Parathyroid adenoma (tissue), 2 donors: ENCODE results near the gene BICDL1.

ENCODE experiments used
- H2AFZ ChIP-seq: fragments of 300-600 bp; sonication (generic); one replicate; pipeline ENCODE4 v1.7.0; 2017; ENCODE audit warnings: antibody characterized with exemption, mild to moderate bottlenecking
- H3K27ac ChIP-seq: fragments of 300-600 bp; sonication (generic); one replicate; pipeline ENCODE4 v1.7.0; 2017
- H3K27me3 ChIP-seq: fragments of 300-600 bp; sonication (generic); one replicate; pipeline ENCODE4 v1.7.0; 2017; ENCODE audit warnings: low read length; ENCODE audit not compliant: control insufficient read depth, insufficient read depth
- H3K36me3 ChIP-seq: fragments of 300-600 bp; sonication (generic); one replicate; pipeline ENCODE4 v1.7.0; 2017; ENCODE audit warnings: low read length; ENCODE audit not compliant: control insufficient read depth, insufficient read depth
- H3K4me1 ChIP-seq: fragments of 300-600 bp; sonication (generic); one replicate; pipeline ENCODE4 v1.7.0; 2017; ENCODE audit warnings: control low read depth
- H3K4me2 ChIP-seq: fragments of 300-600 bp; sonication (generic); one replicate; pipeline ENCODE4 v1.7.0; 2017; ENCODE audit warnings: low read length
- H3K4me3 ChIP-seq: fragments of 300-600 bp; sonication (generic); one replicate; pipeline ENCODE4 v1.7.0; 2017; ENCODE audit warnings: low read depth, low read length
- H3K79me2 ChIP-seq: fragments of 300-600 bp; sonication (generic); one replicate; pipeline ENCODE4 v1.7.0; 2017; ENCODE audit warnings: control low read depth
- H3K9ac ChIP-seq: fragments of 300-600 bp; sonication (generic); one replicate; pipeline ENCODE4 v1.7.0; 2017; ENCODE audit warnings: mild to moderate bottlenecking
- H3K9me3 ChIP-seq: fragments of 300-600 bp; sonication (generic); one replicate; pipeline ENCODE4 v1.7.0; 2017; ENCODE audit warnings: low read length; ENCODE audit not compliant: control insufficient read depth
- CTCF ChIP-seq: fragments of 300-600 bp; sonication (generic); IDR thresholded peaks from one replicate; pipeline ENCODE4 v1.7.0; 2017; ENCODE audit warnings: antibody characterized with exemption, mild to moderate bottlenecking
- donor health status: primary hyperparathyroidism.

The BICDL1 gene

GRCh38 chr12:119989731-119990381 is 820 bp downstream of the BICDL1 start:
- Histone ChIP-seq H3K27me3 (no peaks in the 10 kb centered on the region), H3K36me3 (no peaks in the 10 kb centered on the region), H3K9ac (no peak overlapping the region), H3K4me2 (peak overlapping the region; percentile 71), H3K27ac (peak overlapping the region; percentile 63), H3K4me1 (peaks cover 7% of the 10 kb centered on the region), H3K9me3 (no peaks in the 10 kb centered on the region), H2AFZ (peak overlapping the region; percentile 83), H3K79me2 (no peaks in the 10 kb centered on the region), H3K4me3 (peak overlapping the region; percentile 45)
- no peak for TF ChIP-seq CTCF

- Histone ChIP-seq H3K9ac (no peak overlapping the region), H3K4me2 (peak overlapping the region; percentile 71), H3K9me3 (no peaks in the 10 kb centered on the region), H3K4me3 (no peak overlapping the region), H3K36me3 (no peaks in the 10 kb centered on the region), H3K27ac (peak overlapping the region; percentile 63), H2AFZ (peak overlapping the region; percentile 83), H3K27me3 (no peaks in the 10 kb centered on the region), H3K4me1 (peaks cover 7% of the 10 kb centered on the region), H3K79me2 (no peaks in the 10 kb centered on the region)
- no peak for TF ChIP-seq CTCF
These were observed 1.4 kb downstream of the BICDL1 start for GRCh38 chr12:119990382-119990874.

- Histone ChIP-seq H3K4me3 (no peak overlapping the region), H3K9me3 (no peaks in the 10 kb centered on the region), H3K4me1 (peaks cover 7% of the 10 kb centered on the region), H3K27me3 (no peaks in the 10 kb centered on the region), H2AFZ (no peak overlapping the region), H3K4me2 (no peak overlapping the region), H3K27ac (no peak overlapping the region), H3K9ac (no peak overlapping the region), H3K79me2 (peaks cover under 1% of the 10 kb centered on the region), H3K36me3 (no peaks in the 10 kb centered on the region)
- no peak for TF ChIP-seq CTCF
These were observed 3.2 kb downstream of the BICDL1 start for GRCh38 chr12:119992129-119992705.

DNA sequence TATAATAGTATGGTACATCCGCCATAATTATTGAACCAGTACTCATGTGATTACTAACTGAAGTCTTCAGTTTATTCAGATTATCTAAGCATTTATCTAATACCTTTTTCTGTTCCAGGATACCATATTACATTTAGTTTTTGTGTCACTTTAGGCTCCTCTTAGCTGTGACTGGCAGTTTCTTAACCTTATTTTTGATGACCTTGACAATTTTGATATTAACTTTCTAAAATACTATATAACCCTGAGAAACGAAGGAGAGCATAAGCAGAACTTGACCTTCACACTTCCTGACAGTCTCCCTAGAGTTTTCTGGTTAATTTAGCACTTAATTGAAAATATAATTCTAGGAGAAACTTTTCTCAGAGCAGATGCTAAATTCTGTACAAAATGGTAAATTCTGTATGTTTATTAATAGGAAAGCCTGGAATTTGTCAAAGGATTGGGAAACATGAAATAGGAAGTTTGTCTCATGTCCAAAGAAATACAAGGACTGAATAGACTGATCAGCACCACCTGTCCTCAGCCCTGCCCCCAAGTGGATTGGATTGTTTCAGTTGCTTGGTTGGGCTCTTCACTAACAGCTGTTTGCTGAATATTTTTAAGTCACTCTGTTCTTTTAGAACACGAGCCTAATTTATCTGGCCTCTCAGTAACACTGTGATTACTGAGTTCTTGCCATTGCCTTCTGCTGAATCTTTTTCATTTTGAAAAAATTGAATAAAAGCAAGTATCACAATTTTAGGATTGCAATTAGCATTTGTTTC is 6.0 kb downstream of the BICDL1 start:
- Histone ChIP-seq H3K27ac (no peak overlapping the region), H3K27me3 (no peaks in the 10 kb centered on the region), H3K4me1 (peaks cover 4% of the 10 kb centered on the region), H3K4me3 (no peak overlapping the region), H3K36me3 (no peaks in the 10 kb centered on the region), H3K4me2 (no peak overlapping the region), H3K79me2 (peaks cover 3% of the 10 kb centered on the region), H3K9me3 (no peaks in the 10 kb centered on the region), H3K9ac (no peak overlapping the region), H2AFZ (no peak overlapping the region)
- no peak for TF ChIP-seq CTCF
